GM21515 (cell line): ENCODE results near the gene FNDC3B.
"Not testable (repeated sequence)": the region's sequence is repeated elsewhere in the genome, so short reads cannot be mapped to it uniquely, and the experiment has no call there.

Experiments used
- ATAC-seq: cut with Tn5 transposase; IDR thresholded peaks from one replicate; pipeline ENCODE4 v1.9.1; 2021; ENCODE audit not compliant: unreplicated experiment

FNDC3B gene

DNA sequence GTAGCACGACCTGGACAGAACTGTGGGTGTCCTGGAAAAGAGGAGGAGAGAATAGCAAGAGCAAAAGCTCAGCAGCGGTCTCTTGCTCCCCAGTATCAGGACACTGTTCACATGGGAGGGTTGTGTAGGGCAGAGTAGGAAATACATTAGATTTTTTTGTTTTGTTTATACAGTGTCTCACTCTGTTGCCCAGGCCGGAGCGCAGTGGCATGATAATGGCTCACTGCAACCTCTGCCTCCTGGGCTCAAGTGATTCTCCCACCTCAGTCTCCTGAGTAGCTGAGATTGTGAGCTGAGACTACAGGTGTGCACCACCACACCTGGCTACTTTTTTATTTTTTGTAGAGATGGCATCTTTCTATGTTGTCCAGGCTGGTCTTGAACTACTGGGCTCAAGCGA is 53.3 kb downstream of the FNDC3B start:
- ATAC-seq, result no peak

DNA sequence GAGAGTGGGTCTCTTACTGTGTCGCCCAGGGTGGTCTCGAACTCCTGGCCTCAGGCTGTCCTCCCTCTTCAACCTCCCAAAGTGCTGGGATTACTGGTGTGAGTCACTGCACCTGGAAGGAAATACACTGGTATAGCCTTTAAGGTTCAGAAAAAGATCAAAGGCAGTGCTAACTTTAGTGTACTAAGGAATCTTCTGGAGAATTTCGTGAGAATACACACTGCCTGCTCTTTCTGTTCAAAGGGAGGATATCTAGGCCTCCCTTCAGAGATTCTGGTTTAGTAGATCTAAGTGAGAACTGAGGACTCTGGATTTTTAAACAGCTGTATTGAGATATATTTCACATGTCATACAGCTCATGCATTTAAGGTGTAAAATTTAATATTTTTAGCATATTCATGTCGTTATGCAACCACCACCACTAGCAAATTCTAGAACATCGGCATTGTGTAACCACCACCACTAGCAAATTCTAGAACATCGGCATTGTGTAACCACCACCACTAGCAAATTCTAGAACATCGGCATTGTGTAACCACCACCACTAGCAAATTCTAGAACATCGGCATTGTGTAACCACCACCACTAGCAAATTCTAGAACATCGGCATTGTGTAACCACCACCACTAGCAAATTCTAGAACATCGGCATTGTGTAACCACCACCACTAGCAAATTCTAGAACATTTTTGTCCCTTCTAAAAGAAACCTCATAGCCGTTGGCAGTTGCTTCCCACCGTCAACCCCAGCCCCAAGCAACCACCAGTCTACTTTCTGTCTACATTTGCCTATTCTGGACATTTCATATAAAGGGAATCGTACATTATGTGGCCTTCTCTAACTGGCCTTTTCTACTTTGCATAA is 54.4 kb downstream of the FNDC3B start:
- not testable (repeated sequence) for ATAC-seq

DNA sequence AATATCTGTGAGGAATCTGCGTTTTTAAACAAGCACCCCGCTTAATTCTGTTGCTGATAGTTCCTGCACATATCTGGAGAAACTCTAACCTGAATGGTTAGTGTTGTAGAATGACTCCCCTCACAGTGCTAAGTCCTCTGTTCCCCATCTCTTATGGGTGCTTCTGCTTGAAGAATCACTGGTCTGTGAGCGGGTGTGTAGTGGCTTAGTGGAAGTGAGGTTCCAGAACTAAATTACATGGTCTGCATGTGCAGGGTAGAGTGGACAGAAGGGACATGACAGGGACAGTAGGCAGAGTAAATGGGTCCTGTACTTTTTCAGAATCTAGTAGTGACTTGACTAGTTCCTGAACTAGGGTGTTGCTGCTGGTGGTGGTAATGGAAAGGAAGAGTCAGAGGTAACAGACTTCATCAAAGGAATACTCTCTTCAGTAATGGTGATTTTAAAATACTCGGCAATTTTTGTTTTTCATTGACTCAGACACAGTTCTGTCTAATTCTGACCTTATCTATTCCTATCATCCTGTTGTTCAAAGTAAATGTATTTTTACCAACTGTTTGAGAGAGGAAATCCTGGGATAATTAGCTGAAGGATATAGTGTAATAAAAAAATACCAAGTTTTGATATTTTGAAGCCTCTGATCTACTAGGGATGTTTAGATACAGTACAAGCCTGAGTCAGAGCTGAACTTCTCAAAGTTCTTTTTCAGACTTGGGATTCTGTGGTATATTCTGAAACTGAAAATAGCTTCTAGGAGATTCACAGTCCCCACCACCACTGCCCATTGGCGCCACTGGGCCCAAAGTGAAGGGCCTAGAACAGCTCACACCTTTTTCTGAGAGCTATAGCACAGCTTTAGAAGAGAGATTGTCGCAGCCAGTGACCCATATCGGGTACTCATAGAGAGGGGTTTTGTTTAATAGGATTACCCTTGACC is 55.5 kb downstream of the FNDC3B start:
- peak; percentile 92 for ATAC-seq

DNA sequence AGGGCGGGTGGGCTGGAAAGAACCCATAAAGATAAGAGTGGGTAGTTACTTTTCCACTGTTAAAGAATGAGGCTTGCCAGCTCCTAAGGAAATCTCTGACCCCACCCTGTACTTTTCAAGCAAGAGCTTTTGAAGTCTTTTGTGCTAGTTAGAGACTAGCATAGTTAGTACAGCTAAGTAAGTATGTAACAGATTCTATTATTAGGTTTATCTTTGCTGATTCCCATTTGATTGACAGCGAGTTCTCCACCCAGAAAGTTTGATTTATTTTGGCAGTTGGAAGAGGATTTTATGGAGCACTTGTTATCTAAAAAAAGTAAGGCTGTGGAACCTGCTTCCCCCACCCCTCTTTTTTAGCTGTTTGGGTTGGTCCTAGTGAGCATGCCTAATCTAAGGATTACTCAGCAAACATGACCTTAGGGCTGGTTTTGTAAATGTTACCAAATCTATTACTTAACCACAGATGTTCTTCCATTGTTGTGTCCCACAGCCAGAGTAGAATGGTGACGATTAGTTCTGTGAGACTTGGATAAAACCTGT is 57.6 kb downstream of the FNDC3B start:
- no peak for ATAC-seq

DNA sequence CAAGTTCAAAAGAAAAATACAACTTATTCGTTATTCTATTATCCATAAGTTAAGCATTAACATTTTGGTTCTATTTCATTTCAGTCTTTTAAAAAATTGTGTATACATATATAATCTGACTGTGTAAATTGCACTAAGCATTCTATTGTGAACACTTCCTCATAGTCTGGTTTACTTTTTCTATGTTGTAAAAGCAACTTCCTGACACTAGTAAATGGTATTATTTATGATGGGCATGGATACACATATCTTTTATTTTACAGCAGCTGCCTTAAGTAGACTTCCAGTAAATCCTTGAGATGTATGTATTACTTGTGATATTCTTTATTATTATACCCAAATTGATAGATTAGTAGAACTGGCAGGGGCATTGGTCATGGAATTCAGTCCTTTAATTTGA is 58.2 kb downstream of the FNDC3B start:
- ATAC-seq, result no peak

DNA sequence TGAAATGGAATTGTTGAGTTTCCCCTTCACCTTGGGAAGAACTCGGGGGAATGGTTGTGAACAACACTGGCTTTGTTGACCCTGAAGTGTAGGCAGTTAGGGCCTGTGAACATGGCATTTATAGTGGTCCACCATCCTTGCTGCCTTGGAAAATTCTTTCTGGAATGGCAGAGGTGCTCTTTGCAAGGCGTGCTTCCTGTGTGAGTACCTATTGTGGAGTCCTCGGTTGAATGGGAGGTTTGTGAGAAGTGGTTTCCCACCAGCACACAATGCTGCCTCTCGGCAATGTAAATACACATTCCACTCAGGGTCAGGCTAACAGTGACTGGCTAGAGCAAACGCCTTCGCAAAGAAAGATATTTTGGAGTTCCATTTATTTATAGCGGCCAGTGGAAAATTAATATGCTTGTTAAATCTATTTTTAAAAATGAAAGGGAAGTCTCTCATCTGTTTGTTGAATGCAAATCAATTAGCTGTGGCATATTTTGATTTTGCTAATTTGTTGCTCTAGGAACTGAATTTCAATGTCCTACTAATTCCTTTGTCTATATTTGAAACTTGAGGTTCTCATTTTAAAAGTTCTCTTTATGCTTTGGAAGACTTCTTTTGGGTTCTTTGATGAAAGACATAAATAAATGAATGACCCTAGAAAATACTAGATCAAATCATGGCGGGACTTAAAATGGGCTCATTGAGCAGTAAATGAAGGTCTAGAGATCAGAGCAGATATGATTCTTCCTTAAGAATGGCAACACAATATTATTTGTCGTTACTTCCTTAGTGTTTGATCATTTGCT is 59.5 kb downstream of the FNDC3B start:
- no peak for ATAC-seq

DNA sequence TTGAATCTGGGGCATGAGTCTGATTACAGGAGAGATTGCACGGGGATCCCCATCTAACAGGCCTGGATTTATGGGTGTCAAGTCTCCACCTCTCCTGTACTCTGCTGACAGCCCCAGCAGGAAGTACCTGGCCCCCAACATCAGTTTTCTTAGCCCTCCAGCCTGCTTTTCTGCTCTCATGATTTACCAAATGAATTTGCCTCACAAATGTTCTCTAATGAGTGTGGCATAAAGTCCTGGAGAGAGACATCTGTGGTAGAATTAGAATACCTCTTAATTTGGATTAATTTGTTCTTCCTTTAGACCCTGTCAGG is 60.1 kb downstream of the FNDC3B start:
- no peak for ATAC-seq

DNA sequence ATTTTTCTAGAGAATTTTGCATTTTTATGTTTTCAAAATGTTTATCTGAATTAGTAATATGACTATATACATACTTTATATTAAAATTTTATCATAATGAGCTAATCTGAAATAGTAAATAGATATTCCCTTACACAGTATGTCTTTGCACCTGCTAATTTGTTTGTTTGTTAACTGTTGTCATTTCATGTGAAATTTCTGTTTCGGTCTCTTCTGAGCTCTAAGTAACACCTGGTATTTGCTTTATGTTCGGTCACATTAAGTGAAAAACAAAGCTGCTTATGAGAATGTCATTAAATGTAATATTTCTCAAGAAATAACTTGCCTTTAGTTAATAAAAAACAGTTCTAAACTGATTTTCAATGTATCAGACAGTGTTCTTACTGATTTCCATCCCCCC is 61.1 kb downstream of the FNDC3B start:
- no peak for ATAC-seq

DNA sequence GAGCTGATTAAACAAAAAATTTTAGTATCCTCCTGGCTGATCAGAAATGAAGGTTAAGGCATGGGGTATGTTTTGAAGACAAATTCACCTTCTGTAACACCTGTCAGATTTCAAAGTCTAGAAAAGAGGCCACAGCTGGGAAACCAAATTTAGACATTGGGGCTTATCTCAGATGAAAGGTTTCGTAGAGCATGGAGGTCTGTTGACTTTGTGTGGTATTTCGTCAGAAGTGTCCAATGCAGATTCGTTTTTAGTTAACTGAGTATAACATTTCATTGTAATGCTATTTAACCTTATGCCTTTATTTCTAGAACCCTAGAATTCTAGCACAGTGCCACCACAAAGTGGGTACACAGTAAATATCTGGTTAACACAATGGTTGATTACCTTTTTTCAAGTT is 61.7 kb downstream of the FNDC3B start:
- ATAC-seq, result peak; percentile 64

DNA sequence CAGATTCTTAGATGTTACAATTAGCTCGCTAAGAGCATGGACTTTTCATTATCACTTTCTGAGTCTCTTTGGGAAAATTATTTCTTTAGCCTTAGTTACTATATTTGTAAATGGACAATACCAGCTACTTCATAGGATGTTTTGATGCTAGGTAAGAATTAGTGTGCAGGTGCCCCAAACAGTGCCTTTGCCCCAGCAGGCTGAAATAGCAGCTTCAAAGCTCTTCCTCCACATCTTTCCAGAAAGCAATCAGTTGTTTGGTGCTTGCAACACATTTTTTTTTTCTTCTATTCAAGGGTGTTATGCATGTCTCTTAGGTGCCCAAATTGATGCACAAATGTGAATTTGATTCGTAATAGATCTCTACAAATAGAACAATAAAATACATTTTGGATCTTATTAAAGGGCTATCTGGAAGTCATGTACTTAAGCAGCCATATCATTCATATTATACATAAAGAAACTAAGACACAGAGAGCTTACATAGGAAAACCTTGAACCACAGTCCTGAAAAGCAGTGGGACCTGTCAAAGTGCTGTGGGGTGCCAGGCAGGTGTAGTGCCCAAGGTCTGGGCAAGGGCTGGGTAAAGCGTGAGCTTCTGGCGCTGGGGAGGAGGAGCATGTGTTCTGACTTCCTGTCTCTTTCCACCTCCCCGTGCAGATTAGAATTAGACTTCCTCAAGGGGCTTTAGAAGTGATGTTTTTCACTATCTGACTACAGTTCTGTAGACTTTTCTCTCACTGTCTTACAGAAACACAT is 62.9 kb downstream of the FNDC3B start:
- peak; percentile 24 for ATAC-seq

DNA sequence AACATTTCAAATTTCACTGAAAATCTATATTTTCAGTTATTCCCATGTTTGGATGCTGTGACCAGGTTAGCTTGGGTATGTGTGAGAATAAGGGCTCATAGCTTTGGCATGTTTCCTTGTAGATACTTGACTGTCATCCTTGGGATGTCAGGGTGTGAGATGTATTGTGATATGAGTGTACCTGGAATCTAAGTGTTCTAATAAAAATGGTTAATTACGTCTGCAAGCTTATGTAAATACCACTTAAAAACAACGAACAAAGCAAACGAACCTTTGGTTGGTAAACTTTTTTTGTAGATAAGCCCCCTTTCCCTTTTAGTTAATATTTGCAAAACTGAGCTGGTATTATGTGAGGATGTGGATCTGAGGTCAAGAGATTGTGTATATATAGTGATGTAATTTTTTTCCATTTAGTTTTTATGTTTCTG is 63.5 kb downstream of the FNDC3B start:
- ATAC-seq, result no peak

DNA sequence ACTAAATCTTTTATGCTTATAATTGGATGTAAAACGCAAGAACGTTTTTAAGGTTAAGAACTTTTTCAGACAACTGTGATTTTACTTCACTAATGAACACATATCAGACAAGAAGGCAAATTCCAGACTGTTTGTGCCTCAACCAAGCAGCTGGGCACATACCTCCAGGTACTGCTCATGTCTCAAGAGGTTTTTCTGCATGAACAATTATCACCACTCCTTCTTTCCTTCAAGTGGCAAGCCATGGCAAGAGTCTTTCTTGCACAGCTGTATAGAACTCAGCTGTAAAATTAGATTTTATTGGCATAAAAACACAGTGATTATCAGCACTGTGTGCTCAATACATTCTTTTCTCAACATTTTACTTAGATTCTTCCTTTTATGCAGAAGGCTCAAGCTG is 64.3 kb downstream of the FNDC3B start:
- ATAC-seq, result no peak

DNA sequence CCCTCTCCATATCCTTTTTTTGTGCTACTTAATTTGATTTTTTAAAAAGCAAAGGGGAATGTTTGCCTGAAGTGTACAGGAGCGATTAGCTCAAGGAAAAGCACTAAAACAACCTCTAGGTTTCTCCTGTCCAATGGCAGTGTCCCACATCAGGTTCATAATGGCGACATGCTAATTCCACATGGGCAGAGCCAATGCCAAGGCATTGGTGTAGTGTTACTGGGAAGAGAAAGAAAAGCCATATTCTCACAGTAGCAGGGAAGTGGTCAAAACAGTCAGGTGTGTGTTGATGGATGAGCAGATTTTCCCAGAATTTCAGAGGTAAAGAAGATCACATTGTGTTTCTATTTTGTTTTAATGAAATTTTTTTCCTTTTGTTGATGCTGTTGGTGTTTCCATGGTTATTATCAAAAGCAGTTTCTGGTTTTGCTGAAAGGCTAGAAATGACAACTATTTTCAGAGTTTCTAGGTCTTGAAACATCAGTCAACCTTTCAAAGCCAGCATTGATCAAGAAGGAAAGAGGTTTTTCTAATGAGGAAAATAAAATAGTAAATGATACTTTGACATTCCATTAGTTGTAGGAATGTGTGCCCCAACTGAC is 65.2 kb downstream of the FNDC3B start:
- no peak for ATAC-seq

DNA sequence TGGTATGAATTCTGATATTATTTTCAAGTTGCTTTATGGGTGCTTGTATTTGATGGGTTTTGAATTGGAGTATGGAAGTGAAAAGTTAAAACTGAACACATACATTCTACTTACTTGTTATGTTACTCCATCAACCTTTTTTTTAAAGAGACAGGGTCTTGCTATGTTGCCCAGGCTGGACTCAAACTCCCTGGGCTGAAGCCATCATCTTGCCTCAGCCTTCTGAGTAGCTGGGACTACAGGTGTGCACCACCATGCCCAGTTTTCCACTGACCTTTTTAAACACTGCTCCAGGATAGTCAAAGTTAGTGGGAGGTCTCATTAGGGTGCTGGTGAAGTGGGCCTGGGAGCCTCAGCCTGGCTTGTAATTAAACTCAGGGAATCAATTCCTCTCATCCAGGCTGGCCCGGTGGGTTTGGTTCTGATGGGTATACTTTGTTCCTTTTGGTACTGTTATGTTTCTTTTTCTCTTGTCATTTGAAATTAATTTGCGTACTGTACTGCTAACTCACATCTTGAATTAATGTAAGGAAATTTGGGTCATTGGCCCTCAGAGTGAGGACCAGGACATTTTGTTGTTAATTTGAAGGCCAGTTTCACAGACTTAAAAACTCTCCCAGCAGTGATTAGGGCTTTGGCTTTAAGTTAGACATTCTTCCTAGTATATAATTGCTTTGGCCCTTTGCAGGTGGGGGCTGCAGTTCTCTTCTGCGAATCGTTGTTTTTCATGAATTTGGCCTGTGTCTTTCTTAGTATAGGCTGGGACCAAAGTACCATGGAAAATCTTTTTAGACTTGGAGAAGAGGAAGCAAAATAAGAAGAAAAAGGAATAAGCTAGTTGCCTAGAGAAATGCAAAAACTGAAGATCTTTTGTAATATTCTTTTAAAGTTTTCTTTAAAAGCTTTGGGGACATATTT is 66.9 kb downstream of the FNDC3B start:
- ATAC-seq, result no peak

DNA sequence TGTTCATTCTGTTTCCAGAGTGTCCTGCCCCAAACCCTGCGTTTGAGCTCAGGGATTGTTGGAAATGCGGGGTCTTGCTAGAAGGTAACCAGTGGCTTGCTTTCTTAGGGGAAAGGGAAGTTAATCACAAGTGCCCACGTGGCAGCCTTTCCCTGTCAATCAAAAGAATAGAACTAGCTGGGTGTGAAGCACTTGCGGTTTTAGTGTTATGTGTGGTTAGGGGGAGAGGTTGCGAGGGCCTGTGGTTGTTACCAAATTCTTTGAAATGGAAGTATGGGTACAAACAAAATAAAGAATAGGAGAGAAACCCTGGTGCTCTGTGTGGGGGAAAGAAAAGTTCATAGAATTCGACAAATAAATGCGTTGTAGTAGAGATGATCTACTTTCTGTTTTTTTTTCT is 67.6 kb downstream of the FNDC3B start:
- peak; percentile 53 for ATAC-seq

DNA sequence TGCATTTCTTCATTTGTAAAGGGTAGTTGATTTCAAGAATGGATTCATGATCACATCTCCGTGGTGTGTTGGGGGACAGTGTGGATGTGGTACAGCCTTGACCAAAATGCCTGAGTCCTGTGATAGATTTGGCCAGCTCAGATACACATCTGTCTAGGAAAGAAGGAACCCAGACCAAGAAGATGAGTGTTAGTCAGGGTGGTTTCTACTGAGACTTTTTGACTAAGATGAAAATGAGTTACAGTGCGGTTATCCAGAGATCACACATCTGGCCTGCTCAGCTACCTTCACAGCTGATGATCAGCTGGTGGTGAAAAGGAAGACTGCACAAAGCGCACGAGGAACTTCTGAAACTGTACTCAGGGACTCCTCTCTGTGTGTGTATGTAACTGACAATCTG is 68.0 kb downstream of the FNDC3B start:
- peak; percentile 91 for ATAC-seq

DNA sequence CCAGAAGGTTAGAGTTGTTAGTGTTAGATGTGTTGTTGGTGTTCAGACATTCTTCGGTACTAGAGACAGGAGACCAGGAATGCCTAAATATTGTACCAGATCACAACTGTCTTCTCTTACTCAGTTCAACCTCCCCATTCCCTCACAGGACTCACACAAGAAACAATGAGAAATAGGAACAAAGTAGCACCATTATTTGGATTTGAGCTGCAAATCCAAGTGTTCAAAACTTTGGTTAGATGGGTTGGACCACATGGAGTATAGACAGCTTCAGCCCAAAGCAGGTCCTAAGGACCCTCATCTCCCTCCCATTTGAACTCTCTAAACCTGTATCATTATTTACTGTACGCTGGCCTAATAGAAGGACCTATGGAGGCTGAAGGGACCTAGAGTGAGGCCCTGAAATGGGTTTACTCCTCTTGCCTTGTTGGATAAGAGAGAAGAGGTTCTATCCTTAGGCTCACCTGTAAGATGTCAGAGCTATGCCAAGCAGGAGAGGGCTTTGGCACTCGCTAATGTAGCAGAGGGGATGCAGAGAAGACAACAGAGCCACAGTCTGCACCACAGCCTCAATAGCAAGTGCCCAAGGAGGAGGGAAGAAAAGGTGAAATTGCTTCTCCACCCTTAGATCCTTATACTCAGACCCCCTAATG is 70.9 kb downstream of the FNDC3B start:
- ATAC-seq, result no peak

DNA sequence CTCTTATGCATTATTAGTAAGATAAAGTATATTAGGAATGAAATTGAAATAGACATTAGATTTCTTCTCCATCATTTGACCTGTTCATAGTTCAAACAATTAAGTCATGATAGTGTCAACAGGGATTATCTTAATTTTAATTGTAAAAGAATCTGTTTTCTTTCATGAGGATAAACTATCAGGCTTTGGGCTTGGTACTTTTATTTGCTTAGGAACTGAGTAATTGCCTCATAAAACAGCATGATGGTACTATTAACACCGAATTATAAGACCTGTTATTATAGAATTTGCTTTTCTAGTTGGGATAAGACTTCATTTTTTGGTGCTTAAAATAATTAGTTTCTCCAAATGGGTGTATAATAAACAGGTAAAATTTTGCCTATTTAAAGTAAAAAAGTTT is 71.8 kb downstream of the FNDC3B start:
- ATAC-seq, result no peak
